HCT116 (cell line): ENCODE results near the gene CBX5.
"Not testable (repeated sequence)": the region's sequence is repeated elsewhere in the genome, so short reads cannot be mapped to it uniquely, and the experiment has no call there.

ENCODE experiments used
- CTCF ChIP-seq, 3 experiments: fragments of 200-600 bp in 1 of 3; sonication (generic) in 1 of 3; IDR thresholded peaks in 2 of 3; conservative IDR thresholded peaks in 1 of 3; 2 replicates each; pipeline ENCODE4 v1.5.1; 2012 to 2017; ENCODE audit warnings: low read depth in 2 of 3, low read length in 2 of 3, antibody characterized with exemption in 1 of 3, borderline replicate concordance in 1 of 3, control low read depth in 1 of 3, mild to moderate bottlenecking in 1 of 3, mixed read lengths in 1 of 3, mixed run types in 1 of 3, moderate library complexity in 1 of 3; ENCODE audit not compliant: insufficient read depth in 1 of 3
- EGR1 ChIP-seq: IDR thresholded peaks from 2 replicates; pipeline ENCODE4 v1.6.1; 2012; ENCODE audit warnings: low read depth
- EZH2 ChIP-seq: fragments of 200-600 bp; sonication (generic); IDR thresholded peaks from 2 replicates; pipeline ENCODE4 v1.6.1; 2017; ENCODE audit warnings: antibody characterized with exemption, mixed run types
- FOSL1 ChIP-seq: IDR thresholded peaks from 2 replicates; pipeline ENCODE4 v1.6.1; 2012; ENCODE audit warnings: low read depth
- MAX ChIP-seq: IDR thresholded peaks from 2 replicates; pipeline ENCODE4 v1.6.1; 2012
- POLR2A ChIP-seq: IDR thresholded peaks from 2 replicates; pipeline ENCODE4 v1.7.0; 2011; ENCODE audit warnings: borderline replicate concordance; ENCODE audit not compliant: insufficient read depth, insufficient read length; ENCODE audit errors: extremely low read depth
- POLR2AphosphoS5 ChIP-seq: IDR thresholded peaks from 2 replicates; pipeline ENCODE4 v1.6.1; 2011; ENCODE audit warnings: mild to moderate bottlenecking, low read depth, low read length, moderate library complexity
- RAD21 ChIP-seq: IDR thresholded peaks from 2 replicates; pipeline ENCODE4 v1.6.1; 2012; ENCODE audit warnings: low read depth, mild to moderate bottlenecking
- SIN3A ChIP-seq: IDR thresholded peaks from 2 replicates; pipeline ENCODE4 v1.6.1; 2012; ENCODE audit warnings: low read depth
- ZFX ChIP-seq: fragments of 450-650 bp; IDR thresholded peaks from 2 replicates; pipeline ENCODE4 v1.6.1; 2017
- ZNF274 ChIP-seq: fragments of 200-500 bp; sonication (Bioruptor generic); IDR thresholded peaks from 2 replicates; pipeline ENCODE4 v1.6.1; 2014; ENCODE audit warnings: mild to moderate bottlenecking, low read depth, low read length, inconsistent platforms
- TF ChIP-seq, protein P1 (sequence below): IDR thresholded peaks from 2 replicates; pipeline ENCODE4 v1.6.1; 2012

GRCh38 chr12:54281694-54282093, 1.8 kb upstream of the CBX5 start:
- not testable (repeated sequence) for TF ChIP-seq CTCF (IDR thresholded peaks at IDR 0.05 in 2 of 3, conservative IDR thresholded peaks at IDR 0.05 in 1 of 3; ENCODE audit: borderline replicate concordance in 1 of 3, insufficient read depth in 1 of 3, low read depth in 2 of 3, low read length in 2 of 3); POLR2AphosphoS5; POLR2A; FOSL1; SIN3A; ZNF274; MAX; EGR1; RAD21; ZFX; EZH2
- TF ChIP-seq, protein P1, sequence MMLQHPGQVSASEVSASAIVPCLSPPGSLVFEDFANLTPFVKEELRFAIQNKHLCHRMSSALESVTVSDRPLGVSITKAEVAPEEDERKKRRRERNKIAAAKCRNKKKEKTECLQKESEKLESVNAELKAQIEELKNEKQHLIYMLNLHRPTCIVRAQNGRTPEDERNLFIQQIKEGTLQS = not testable (repeated sequence)
